Measurements from ENCODE around the gene SOWAHC. TPM values are rescaled to one million over a fixed set of nuclear protein-coding genes. Genes with fewer than 3 reads are reported as not detected.

The SOWAHC gene
- total and polyA plus RNA-seq, 8 donors, result 1.2 to 5.3 (median 3.1) TPM

- H3K27ac ChIP-seq, result no peak overlapping the region
These were observed 1.5 kb downstream of the SOWAHC start for GRCh38 chr2:109615637-109616144.

GRCh38 chr2:109616184-109616583 is 2.0 kb downstream of the SOWAHC start:
- H3K4me1 ChIP-seq, result peaks cover 8 to 23% (median 9%) of the 10 kb centered on the region in 3 donors
- TF ChIP-seq CTCF (IDR thresholded peaks at IDR 0.05), result no peak
- WGBS, 2 donors, result 84 to 89% methylated on average over 5 of the region's 5 CpGs
- FAIRE-seq, result no peak
- H3K27ac ChIP-seq, result no peak overlapping the region
- peak overlapping the region in 1 of 4 donors; percentile 75 for H3K4me3 ChIP-seq
- ATAC-seq, result no peak
- no peak for DNase-seq
- H3K36me3 ChIP-seq, result no peaks in the 10 kb centered on the region
- intact Hi-C loops (cut with DNase I), result no loop called here
- H3K9me3 ChIP-seq, result no peaks in the 10 kb centered on the region
- H3K27me3 ChIP-seq, result no peaks in the 10 kb centered on the region

More at GRCh38 chr2:109615637-109616144, 1.5 kb downstream of the SOWAHC start:
- Histone ChIP-seq H3K9me3 (no peaks in the 10 kb centered on the region), H3K4me3 (peak overlapping the region in 3 of 4 donors; percentile 71 to 83 (median 75)), H3K36me3 (no peaks in the 10 kb centered on the region), H3K27me3 (no peaks in the 10 kb centered on the region), H3K4me1 (peaks cover 8 to 23% (median 9%) of the 10 kb centered on the region in 3 donors)
- TF ChIP-seq CTCF (IDR thresholded peaks at IDR 0.05), result no peak
- FAIRE-seq (no peak), ATAC-seq (no peak), DNase-seq (no peak)
- intact Hi-C loops (cut with DNase I), result no loop called here
- 82 to 87% methylated on average over 24 of the region's 24 CpGs for WGBS, 2 donors

GRCh38 chr2:109619032-109619615 is 5.0 kb downstream of the SOWAHC start:
- WGBS, 2 donors, result 73 to 76% methylated on average over 4 of the region's 4 CpGs
- FAIRE-seq (no peak), ATAC-seq (no peak)

GRCh38 chr2:109623297-109623696 is 9.1 kb downstream of the SOWAHC start:
- 44 to 45% methylated on average over 5 of the region's 5 CpGs for WGBS, 2 donors

More at GRCh38 chr2:109619032-109619615, 5.0 kb downstream of the SOWAHC start:
- Histone ChIP-seq H3K9me3 (no peaks in the 10 kb centered on the region), H3K4me3 (no peak overlapping the region), H3K27ac (no peak overlapping the region), H3K27me3 (no peaks in the 10 kb centered on the region), H3K4me1 (peaks cover 0 to 13% (median 9%) of the 10 kb centered on the region in 3 donors), H3K36me3 (no peaks in the 10 kb centered on the region)
- no peak for DNase-seq
- TF ChIP-seq CTCF (IDR thresholded peaks at IDR 0.05), result no peak
- intact Hi-C loops (cut with DNase I), result no loop called here

More at GRCh38 chr2:109623297-109623696, 9.1 kb downstream of the SOWAHC start:
- no peak for TF ChIP-seq CTCF (IDR thresholded peaks at IDR 0.05)
- FAIRE-seq (no peak), ATAC-seq (no peak), DNase-seq (no peak)
- no peaks in the 10 kb centered on the region for H3K9me3 ChIP-seq
- H3K27ac ChIP-seq, result no peak overlapping the region
- H3K36me3 ChIP-seq, result no peaks in the 10 kb centered on the region
- no peak overlapping the region for H3K4me3 ChIP-seq
- no peaks in the 10 kb centered on the region for H3K4me1 ChIP-seq
- intact Hi-C loops (cut with DNase I), result no loop called here
- H3K27me3 ChIP-seq, result no peaks in the 10 kb centered on the region

Data from pancreas (tissue), 10 donors.